K562 (cell line): Measurements from ENCODE around the gene RANBP3. TPM values are rescaled to one million over a fixed set of nuclear protein-coding genes. Genes with fewer than 3 reads are reported as not detected.

Source experiments
- ATAC-seq: fragments of 200-7000 bp; cut with Tn5 transposase; 3 replicates; pipeline ENCODE4 v1.9.1; 2020; ENCODE audit warnings: moderate library complexity
- BruUV-seq: library from RNA; stranded (reverse); fragments of 400-500 nt; replicated peaks from 2 replicates; lab custom pipeline; 2021; lab: Mats Ljungman, UMichigan
- CTCF ChIA-PET: fragments of 300-600 bp; formaldehyde crosslinking; extraction: SDS; loops from one replicate; lab custom pipeline; 2021; ENCODE audit warnings: low intra/inter-chr PET ratio; lab: Yijun Ruan, JAX
- POLR2A ChIA-PET: fragments of 300-600, 350-650 bp; sonication (Branson Sonifier 250); formaldehyde crosslinking; extraction: SDS; loops from one replicate; lab custom pipeline; 2021; ENCODE audit warnings: antibody characterized with exemption, inconsistent platforms; lab: Yijun Ruan, JAX
- DNase-seq, 4 experiments: peaks; one replicate each; pipeline versions ENCODE4 v3.0.0 to v3.0.0-alpha.2; 2011 to 2018; ENCODE audit warnings: low spot score in 3 of 4, mixed read lengths in 3 of 4; ENCODE audit errors: extremely low read depth in 1 of 4
- FAIRE-seq: peaks from 2 replicates; lab custom pipeline; 2011; peaks lifted over from hg19 to GRCh38; lab: Jason Lieb, UNC
- H2AFZ ChIP-seq: 2 replicates; pipeline ENCODE4 v1.6.0; 2011; ENCODE audit warnings: low read depth, low read length, control low read depth, inconsistent platforms
- H3K27ac ChIP-seq: fragments of 200-600 bp; 3 replicates; pipeline ENCODE4 v1.8.0; 2011; ENCODE audit warnings: low read depth, mild to moderate bottlenecking, control low read depth, inconsistent platforms, low read length, moderate library complexity, mixed read lengths; ENCODE audit errors: extremely low read depth
- H3K27me3 ChIP-seq, 2 experiments: fragments of 300-600 bp in 1 of 2; 2 replicates in 1 of 2; 3 replicates in 1 of 2; pipeline versions ENCODE4 v1.6.0 to v1.8.0; 2011; ENCODE audit warnings: inconsistent platforms in 2 of 2, low read length in 2 of 2, mild to moderate bottlenecking in 1 of 2, mixed read lengths in 1 of 2, moderate library complexity in 1 of 2; ENCODE audit not compliant: control insufficient read depth in 2 of 2, insufficient read depth in 2 of 2
- H3K36me3 ChIP-seq: fragments of 300-600 bp; 3 replicates; pipeline ENCODE4 v1.8.0; 2011; ENCODE audit warnings: mild to moderate bottlenecking, low read length, inconsistent platforms; ENCODE audit not compliant: control insufficient read depth, insufficient read depth
- H3K4me1 ChIP-seq, 2 experiments: fragments of 200-600 bp in 1 of 2; replicated peaks in 1 of 2; 2 replicates in 1 of 2; 3 replicates in 1 of 2; pipeline versions ENCODE4 v1.5.1 to v1.8.0; 2011; ENCODE audit warnings: inconsistent platforms in 2 of 2, low read length in 2 of 2, mild to moderate bottlenecking in 1 of 2, mixed read lengths in 1 of 2, moderate library complexity in 1 of 2; ENCODE audit not compliant: control insufficient read depth in 2 of 2, insufficient read depth in 2 of 2
- H3K4me2 ChIP-seq: 2 replicates; pipeline ENCODE4 v1.6.1; 2011; ENCODE audit warnings: low read length, control low read depth, inconsistent platforms, mixed read lengths; ENCODE audit not compliant: insufficient read depth
- H3K4me3 ChIP-seq: fragments of 200-600 bp; sonication (generic), shearing (Covaris generic); 2 replicates; pipeline ENCODE4 v1.5.1; 2016; ENCODE audit warnings: control low read depth, inconsistent platforms
- H3K79me2 ChIP-seq: fragments of 200-600 bp; 3 replicates; pipeline ENCODE4 v1.8.0; 2011; ENCODE audit warnings: low read length, inconsistent platforms; ENCODE audit not compliant: control insufficient read depth, insufficient read depth
- H3K9ac ChIP-seq, 2 experiments: 2 replicates each; pipeline versions ENCODE4 v1.6.0 to v1.6.1; 2011; ENCODE audit warnings: low read depth in 2 of 2, low read length in 2 of 2, control low read depth in 1 of 2, inconsistent platforms in 1 of 2, mild to moderate bottlenecking in 1 of 2, mixed read lengths in 1 of 2; ENCODE audit not compliant: insufficient read depth in 1 of 2
- H3K9me1 ChIP-seq: one replicate; pipeline ENCODE4 v1.6.0; 2011; ENCODE audit warnings: inconsistent platforms, mild to moderate bottlenecking, low read length, moderate library complexity; ENCODE audit not compliant: control insufficient read depth, insufficient read depth
- H3K9me3 ChIP-seq: replicated peaks from 2 replicates; pipeline ENCODE4 v1.5.1; 2011; ENCODE audit warnings: low read depth, low read length, inconsistent platforms; ENCODE audit not compliant: control insufficient read depth, insufficient read depth
- H4K20me1 ChIP-seq: replicated peaks from 2 replicates; pipeline ENCODE4 v1.6.1; 2011; ENCODE audit warnings: low read length, inconsistent platforms, mixed read lengths; ENCODE audit not compliant: control insufficient read depth, insufficient read depth
- BMI1 ChIP-seq: fragments of 150-350 bp; IDR thresholded peaks from 2 replicates; pipeline ENCODE4 v1.6.1; 2014; ENCODE audit warnings: low read length
- BRD4 ChIP-seq: fragments of 200-600 bp; sonication (generic); IDR thresholded peaks from 2 replicates; pipeline ENCODE4 v1.6.1; 2017; ENCODE audit warnings: inconsistent platforms
- CCAR2 ChIP-seq: fragments of 200-400 bp; formaldehyde crosslinking; IDR thresholded peaks from 2 replicates; pipeline ENCODE4 v1.6.1; 2017; ENCODE audit warnings: mild to moderate bottlenecking, low read depth, low read length
- EP400 ChIP-seq: fragments of 450-650 bp; IDR thresholded peaks from 2 replicates; pipeline ENCODE4 v1.6.1; 2017; ENCODE audit warnings: antibody characterized with exemption, mild to moderate bottlenecking, moderate library complexity
- ETV1 ChIP-seq: fragments of 450-650 bp; conservative IDR thresholded peaks from 2 replicates; pipeline ENCODE4 v1.6.1; 2016; ENCODE audit warnings: missing genetic modification characterization, control low read depth, low read depth, missing compliant biosample characterization
- EZH2 ChIP-seq: IDR thresholded peaks from 2 replicates; pipeline ENCODE4 v1.6.1; 2012; ENCODE audit warnings: low read depth, mild to moderate bottlenecking, inconsistent platforms, low read length, borderline replicate concordance
- GABPB1 ChIP-seq: sonication (generic); formaldehyde crosslinking; IDR thresholded peaks from 2 replicates; pipeline ENCODE4 v1.8.0; 2022; ENCODE audit warnings: mild to moderate bottlenecking, missing genetic modification reagents
- L3MBTL2 ChIP-seq: fragments of 450-650 bp; IDR thresholded peaks from 2 replicates; pipeline ENCODE4 v1.6.1; 2016; ENCODE audit warnings: mild to moderate bottlenecking, moderate library complexity
- RBM15 ChIP-seq: fragments of 200-400 bp; formaldehyde crosslinking; IDR thresholded peaks from 2 replicates; pipeline ENCODE4 v1.6.1; 2018; ENCODE audit warnings: mild to moderate bottlenecking, low read length, moderate library complexity; ENCODE audit not compliant: insufficient read depth
- SMAD3 ChIP-seq: fragments of 450-650 bp; formaldehyde crosslinking; conservative IDR thresholded peaks from 2 replicates; pipeline ENCODE4 v1.4.0; 2020; ENCODE audit warnings: mild to moderate bottlenecking
- TFE3 ChIP-seq: fragments of 450-650 bp; formaldehyde crosslinking; IDR thresholded peaks from 2 replicates; pipeline ENCODE4 v1.4.0; 2020; ENCODE audit warnings: mild to moderate bottlenecking, mixed read lengths
- ZNF175 ChIP-seq: fragments of 200-800 bp; sonication (Bioruptor generic); IDR thresholded peaks from 2 replicates; pipeline ENCODE4 v1.6.1; 2016; ENCODE audit warnings: low read depth, mild to moderate bottlenecking, missing genetic modification characterization, missing compliant biosample characterization
- ZNF57 ChIP-seq: fragments of 450-650 bp; formaldehyde crosslinking; IDR thresholded peaks from 2 replicates; pipeline ENCODE4 v1.4.0; 2020; ENCODE audit warnings: mild to moderate bottlenecking, moderate library complexity
- ZNF589 ChIP-seq: fragments of 200-800 bp; sonication (Bioruptor generic); IDR thresholded peaks from 2 replicates; pipeline ENCODE4 v1.6.1; 2016; ENCODE audit warnings: low read depth, missing genetic modification characterization, missing compliant biosample characterization
- ZNF592 ChIP-seq: fragments of 450-650 bp; IDR thresholded peaks from 2 replicates; pipeline ENCODE4 v1.6.1; 2017; ENCODE audit warnings: antibody characterized with exemption, mild to moderate bottlenecking
- WGBS: fragments of 100-300 bp; shearing (Covaris generic); methylation state at CpG from one replicate; pipeline ENCODE4 v1.1.6; 2016; ENCODE audit warnings: low coverage, mixed read lengths; ENCODE audit not compliant: insufficient coverage; ENCODE audit errors: missing lambda C conversion rate; 5-methylcytosine and 5-hydroxymethylcytosine counted together
- in situ Hi-C: fragments of 300-500 bp; cut with MboI; formaldehyde crosslinking; loops from 4 replicates; pipeline ENCODE4 v1.15.0; 2018; ENCODE audit warnings: inconsistent platforms, mixed read lengths
- intact Hi-C: fragments of 100-400 bp; cut with micrococcal nuclease; formaldehyde crosslinking; loops from 2 replicates; pipeline ENCODE4 v1.14.2; 2022
- polyA plus RNA-seq, 8 experiments: library from polyadenylated mRNA; depleted of rRNA in 4 of 8; stranded (reverse) in 5 of 8; unstranded in 3 of 8; fragments of >200 nt; fragmentation: Nextera tagmentation in 2 of 8; fragmentation: Illumina TruSeq in 1 of 8; extraction: Ambion mirVana in 2 of 8; extraction: Trizol in 1 of 8; gene quantifications; 2 replicates each; pipeline versions ENCODE4 v1.2.1 to v1.2.3, GENCODE V29; 2011 to 2014; ENCODE audit warnings: inconsistent platforms in 1 of 8, missing spikeins in 1 of 8
- total RNA-seq, 7 experiments: library from RNA; depleted of rRNA in 6 of 7; stranded (reverse); fragments of >200 nt in 6 of 7; fragmentation: Illumina TruSeq in 2 of 7; extraction: Trizol in 2 of 7; gene quantifications; 2 replicates each; pipeline versions ENCODE4 v1.2.1 to v1.2.3, GENCODE V29; 2011 to 2021; ENCODE audit warnings: low replicate concordance in 1 of 7
- TF ChIP-seq, protein P1 (sequence below): fragments of 250-450 bp; sonication (Bioruptor Pico); IDR thresholded peaks from 2 replicates; pipeline ENCODE4 v1.5.0; 2021

The RANBP3 gene
- total and polyA plus RNA-seq, 9 of the 15 experiments (the other 6 are each of a cell fraction or from before 2014, with no cell fraction given) = 0.90 to 95.1 (median 63.2) TPM

DNA sequence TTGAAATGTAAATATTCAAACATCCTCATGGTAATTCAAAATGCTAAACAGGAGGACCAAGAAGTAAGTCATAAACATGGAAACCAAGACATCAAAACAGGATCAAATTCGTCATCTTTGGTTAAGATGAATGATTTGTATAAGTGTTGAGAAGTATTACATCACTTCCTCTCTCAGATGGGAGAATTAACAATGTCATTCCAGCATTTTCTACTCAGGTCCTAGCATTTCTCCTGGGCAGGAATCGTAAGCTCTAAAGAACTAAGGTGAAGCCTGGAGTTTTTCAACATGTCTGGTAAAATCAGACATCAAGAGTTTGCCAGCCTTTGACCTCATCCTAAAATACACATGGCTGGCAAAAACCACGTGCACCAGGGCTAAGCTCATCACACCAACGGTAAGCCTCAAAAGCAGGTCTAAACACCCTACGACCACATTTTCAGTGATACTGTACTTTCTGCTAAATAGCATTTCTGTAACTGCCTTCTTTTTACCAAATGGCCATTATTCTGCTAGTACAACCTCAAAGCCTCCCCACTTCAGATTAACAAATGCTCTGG, 24.8 kb downstream of the RANBP3 start:
- Histone ChIP-seq H3K27me3 (no peaks in the 10 kb centered on the region), H3K9me3 (no peaks in the 10 kb centered on the region), H3K4me3 (no peak overlapping the region), H3K27ac (peak overlapping the region; percentile 70), H3K9me1 (no peaks in the 10 kb centered on the region), H3K4me1 (peaks cover 37 to 46% of the 10 kb centered on the region in 2 experiments), H2AFZ (no peak overlapping the region), H4K20me1 (peaks cover 20% of the 10 kb centered on the region; the same call in 1 of the 2 replicates), H3K9ac (peak overlapping the region in 1 of 2 experiments; percentile 65; a peak in 2 of 4 replicates), H3K36me3 (peaks cover 53% of the 10 kb centered on the region), H3K4me2 (peak overlapping the region; percentile 71; the same call in 1 of the 2 replicates), H3K79me2 (peaks cover 96% of the 10 kb centered on the region)
- POLR2A ChIA-PET = interaction anchor here (0.5 to 4.7 kb wide), 4 partner anchors 9 to 100 kb away, joined by 3 to 41 read pairs (median 4); no protein-coding TSS in a partner anchor
- intact Hi-C loops (no loop called here), in situ Hi-C loops (no loop called here)
- no peak for ATAC-seq
- BruUV-seq = no TSS peak
- FAIRE-seq = peak; percentile 52
- WGBS = 29% methylated on average over 5 of the region's 5 CpGs
- DNase-seq = no peak
- CTCF ChIA-PET = no interaction called here
- no peak for TF ChIP-seq TFE3 (CRISPR knock-in tag)
- no peak for TF ChIP-seq EZH2
- no peak for TF ChIP-seq SMAD3 (CRISPR knock-in tag)
- peak; percentile 32; the same call in 1 of the 2 replicates for TF ChIP-seq BRD4
- TF ChIP-seq ETV1 (tag) = peak; percentile 53; the same call in 1 of the 2 replicates
- TF ChIP-seq L3MBTL2 = peak; percentile 59; the same call in 1 of the 2 replicates
- peak; percentile 38 for TF ChIP-seq EP400
- peak; percentile 66 for TF ChIP-seq GABPB1 (CRISPR knock-in tag)
- no peak for TF ChIP-seq ZNF57 (CRISPR knock-in tag)
- TF ChIP-seq ZNF592 = peak; percentile 24; the same call in 1 of the 2 replicates
- peak; percentile 27; the same call in 1 of the 2 replicates for TF ChIP-seq ZNF175 (CRISPR knock-in tag)
- no peak for TF ChIP-seq CCAR2
- no peak for TF ChIP-seq RBM15
- peak; percentile 81 for TF ChIP-seq ZNF589 (CRISPR knock-in tag)
- TF ChIP-seq, protein P1, sequence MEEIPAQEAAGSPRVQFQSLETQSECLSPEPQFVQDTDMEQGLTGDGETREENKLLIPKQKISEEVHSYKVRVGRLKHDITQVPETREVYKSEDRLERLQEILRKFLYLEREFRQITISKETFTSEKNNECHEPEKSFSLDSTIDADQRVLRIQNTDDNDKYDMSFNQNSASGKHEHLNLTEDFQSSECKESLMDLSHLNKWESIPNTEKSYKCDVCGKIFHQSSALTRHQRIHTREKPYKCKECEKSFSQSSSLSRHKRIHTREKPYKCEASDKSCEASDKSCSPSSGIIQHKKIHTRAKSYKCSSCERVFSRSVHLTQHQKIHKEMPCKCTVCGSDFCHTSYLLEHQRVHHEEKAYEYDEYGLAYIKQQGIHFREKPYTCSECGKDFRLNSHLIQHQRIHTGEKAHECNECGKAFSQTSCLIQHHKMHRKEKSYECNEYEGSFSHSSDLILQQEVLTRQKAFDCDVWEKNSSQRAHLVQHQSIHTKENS (CRISPR knock-in tag) = no peak
- no peak for TF ChIP-seq BMI1
